ENCODE results near the gene ZNF385A.
"Not testable (repeated sequence)": the region's sequence is repeated elsewhere in the genome, so short reads cannot be mapped to it uniquely, and the experiment has no call there.

Gene ZNF385A

DNA sequence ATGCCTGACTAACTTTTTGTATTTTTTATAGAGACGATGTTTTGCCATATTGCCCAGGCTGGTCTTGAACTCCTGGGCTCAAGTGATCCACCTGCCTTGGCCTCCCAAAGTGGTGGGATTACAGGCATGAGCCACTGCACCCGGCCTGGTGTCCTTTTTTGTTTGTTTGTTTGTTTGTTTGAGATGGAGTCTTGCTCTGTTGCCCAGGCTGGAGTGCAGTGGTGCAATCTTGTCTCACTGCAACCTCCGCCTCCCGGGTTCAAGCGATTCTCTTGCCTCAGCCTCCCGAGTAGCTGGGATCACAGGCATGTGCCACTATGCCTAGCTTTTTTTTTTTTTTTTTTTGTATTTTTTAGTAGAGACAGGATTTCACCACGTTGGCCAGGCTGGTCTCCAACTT lies 30.3 kb downstream of the ZNF385A start:
- not testable (repeated sequence) for H3K9me3 Mint-ChIP-seq; H3K27me3 Mint-ChIP-seq; H3K4me3 Mint-ChIP-seq; H3K4me1 Mint-ChIP-seq; DNase-seq (ENCODE audit: low spot score in 2 of 2); ATAC-seq (ENCODE audit: low read depth); H3K27ac Mint-ChIP-seq
- peaks cover 20% of the 10 kb centered on the region for H3K36me3 Mint-ChIP-seq

DNA sequence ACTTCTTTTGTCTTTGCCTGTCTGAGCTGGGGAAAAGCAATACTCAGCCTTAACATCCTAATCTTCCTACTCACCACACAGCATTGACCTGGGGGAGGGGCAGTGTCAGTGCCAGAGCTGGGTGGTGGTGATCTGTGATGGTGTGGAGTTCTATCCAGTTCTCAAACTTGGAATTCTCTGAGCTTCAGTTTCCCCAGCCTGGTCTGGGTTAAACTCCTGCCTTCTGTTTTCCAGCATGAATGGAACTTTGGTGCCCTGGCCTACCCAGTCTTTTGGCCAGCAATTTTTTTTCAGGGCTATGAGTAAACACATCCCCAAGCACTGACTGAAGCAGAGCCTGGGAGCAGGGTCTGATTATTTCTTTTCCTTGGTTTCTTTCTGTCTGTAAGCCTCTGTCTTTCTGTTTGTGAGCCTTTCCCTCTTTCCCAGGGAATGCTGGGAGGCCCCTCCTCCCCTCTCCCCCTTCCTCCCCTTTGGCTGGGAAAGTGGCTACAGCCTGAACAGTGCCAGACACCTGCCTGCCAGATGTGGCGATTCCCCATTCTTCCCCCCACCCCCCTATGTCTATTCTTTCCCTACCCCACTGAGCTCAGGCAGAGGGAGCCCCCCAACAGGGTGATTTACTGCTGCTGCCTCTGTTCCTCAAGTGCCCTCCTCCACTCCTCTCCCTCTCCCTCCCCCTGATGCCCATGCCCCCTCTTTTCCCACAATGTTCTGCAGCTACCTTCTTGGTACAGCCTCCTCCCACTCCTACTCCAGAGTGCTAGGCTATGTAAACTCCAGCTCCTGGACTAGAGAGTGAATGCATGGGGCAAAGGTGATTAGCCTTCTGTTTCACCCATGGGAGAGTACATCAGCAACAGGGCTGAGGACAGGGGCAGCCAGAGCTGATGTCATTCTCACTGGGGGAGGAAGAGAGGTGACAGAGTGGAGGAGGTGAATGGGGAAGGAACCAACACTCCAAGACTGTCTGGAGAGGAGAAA lies 31.4 kb downstream of the ZNF385A start:
- ATAC-seq (ENCODE audit: low read depth) (no peak), DNase-seq (ENCODE audit: low spot score in 2 of 2) (no peak)
- peaks cover 10% of the 10 kb centered on the region for H3K4me1 Mint-ChIP-seq
- H3K9me3 Mint-ChIP-seq, result no peaks in the 10 kb centered on the region
- no peaks in the 10 kb centered on the region for H3K27me3 Mint-ChIP-seq
- H3K4me3 Mint-ChIP-seq, result no peak overlapping the region
- peak overlapping the region; percentile 5 for H3K27ac Mint-ChIP-seq
- peaks cover 20% of the 10 kb centered on the region for H3K36me3 Mint-ChIP-seq

DNA sequence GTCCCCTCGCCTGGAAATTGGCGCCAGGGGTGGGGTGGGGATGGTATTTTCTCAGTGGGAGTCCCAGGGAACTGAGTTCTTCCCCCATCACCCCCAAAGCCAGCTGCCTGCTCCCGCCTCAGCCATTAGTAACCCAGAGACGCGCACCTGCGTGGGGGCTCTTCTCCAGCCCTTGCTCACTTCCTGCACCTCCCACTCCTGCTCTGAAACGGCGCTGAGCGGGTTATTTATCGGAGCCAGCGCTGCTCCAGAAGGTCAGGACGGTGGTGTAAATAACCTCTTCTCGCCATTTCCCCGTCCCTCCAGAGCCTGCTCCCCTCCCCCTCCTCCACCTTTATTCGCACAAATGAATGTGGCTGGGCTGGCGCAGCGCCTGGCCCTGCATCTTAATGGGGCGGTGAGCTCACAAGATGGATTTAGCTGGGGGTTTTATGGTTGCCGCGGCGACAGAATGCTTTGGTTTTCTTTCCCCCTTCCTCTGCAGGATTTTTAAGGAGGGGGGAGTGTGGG lies 32.5 kb downstream of the ZNF385A start:
- Mint-ChIP-seq H3K27me3 (no peaks in the 10 kb centered on the region), H3K4me1 (peaks cover 10% of the 10 kb centered on the region), H3K27ac (no peak overlapping the region), H3K9me3 (no peaks in the 10 kb centered on the region), H3K4me3 (no peak overlapping the region), H3K36me3 (peaks cover 27% of the 10 kb centered on the region)
- no peak for DNase-seq (ENCODE audit: low spot score in 2 of 2)
- ATAC-seq (ENCODE audit: low read depth), result no peak

DNA sequence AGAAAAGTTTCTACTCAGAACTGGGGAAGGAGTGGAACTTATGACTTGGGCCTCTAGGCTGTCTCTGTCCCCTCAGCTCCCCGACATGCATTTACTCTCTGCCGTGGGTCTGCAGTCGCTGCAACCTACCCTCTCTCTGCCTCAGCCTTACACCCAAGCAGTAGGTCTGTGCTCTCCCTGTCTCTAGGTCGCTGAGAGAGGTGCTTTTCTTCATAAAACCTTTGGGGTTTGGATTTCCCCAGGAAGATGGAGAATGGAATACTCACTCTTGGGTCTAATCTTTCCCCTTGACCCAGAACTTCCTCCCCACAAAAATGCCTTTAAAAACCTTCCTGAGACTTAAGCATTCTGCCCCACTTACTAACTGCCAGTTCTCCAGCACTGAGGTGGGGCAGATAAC lies 33.2 kb downstream of the ZNF385A start:
- ATAC-seq (ENCODE audit: low read depth) (no peak), DNase-seq (ENCODE audit: low spot score in 2 of 2) (no peak)
- peaks cover 10% of the 10 kb centered on the region for H3K4me1 Mint-ChIP-seq
- no peak overlapping the region for H3K4me3 Mint-ChIP-seq
- H3K27me3 Mint-ChIP-seq, result no peaks in the 10 kb centered on the region
- peaks cover 34% of the 10 kb centered on the region for H3K36me3 Mint-ChIP-seq
- H3K9me3 Mint-ChIP-seq, result no peaks in the 10 kb centered on the region
- no peak overlapping the region for H3K27ac Mint-ChIP-seq

DNA sequence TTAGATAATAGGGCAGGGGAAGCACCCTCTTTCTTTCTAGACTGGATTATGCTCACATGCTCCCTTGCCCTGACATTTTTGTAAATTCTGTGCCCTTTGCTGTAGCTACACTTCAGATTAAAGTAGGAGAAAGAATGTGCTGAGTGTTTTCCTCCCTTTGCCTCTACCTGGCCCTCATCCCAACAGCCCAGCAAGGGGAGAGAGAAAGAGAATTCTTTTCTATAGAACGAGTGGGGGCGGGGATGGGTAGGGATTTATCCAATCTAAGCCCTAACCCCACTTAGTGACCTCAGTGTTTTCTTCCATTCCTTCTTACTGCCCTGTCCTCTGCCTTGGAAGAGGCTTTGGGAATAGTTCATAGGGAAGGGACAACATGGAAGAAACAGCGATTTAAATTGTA lies 33.8 kb downstream of the ZNF385A start:
- Mint-ChIP-seq H3K36me3 (peaks cover 34% of the 10 kb centered on the region), H3K9me3 (no peaks in the 10 kb centered on the region), H3K4me3 (no peak overlapping the region), H3K4me1 (peaks cover 10% of the 10 kb centered on the region), H3K27me3 (no peaks in the 10 kb centered on the region), H3K27ac (peak overlapping the region; percentile 67)
- ATAC-seq (ENCODE audit: low read depth) (no peak), DNase-seq (ENCODE audit: low spot score in 2 of 2) (no peak)

DNA sequence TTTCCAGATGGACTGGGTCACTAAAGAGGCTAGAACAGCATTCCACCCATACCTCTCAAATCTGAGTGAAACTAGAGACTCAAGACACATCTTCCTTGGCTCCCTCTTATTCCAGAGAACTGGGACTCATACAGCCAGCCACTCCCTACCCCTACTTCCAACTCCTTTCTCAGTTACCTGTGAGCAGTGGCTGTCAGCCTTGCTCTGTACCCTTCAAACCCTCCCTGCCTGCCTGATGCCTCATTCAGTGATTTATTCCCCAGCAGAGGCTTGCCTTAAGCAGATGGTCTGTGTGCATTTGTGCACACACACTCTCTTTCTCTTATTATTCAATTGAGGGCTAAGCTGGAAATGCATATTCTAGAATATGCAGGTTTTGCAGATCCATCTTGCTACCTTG lies 34.9 kb downstream of the ZNF385A start:
- no peak for DNase-seq (ENCODE audit: low spot score in 2 of 2)
- Mint-ChIP-seq H3K27ac (no peak overlapping the region), H3K36me3 (peaks cover 40% of the 10 kb centered on the region), H3K9me3 (no peaks in the 10 kb centered on the region), H3K4me1 (peaks cover 14% of the 10 kb centered on the region), H3K4me3 (no peak overlapping the region), H3K27me3 (no peaks in the 10 kb centered on the region)
- ATAC-seq (ENCODE audit: low read depth), result no peak

DNA sequence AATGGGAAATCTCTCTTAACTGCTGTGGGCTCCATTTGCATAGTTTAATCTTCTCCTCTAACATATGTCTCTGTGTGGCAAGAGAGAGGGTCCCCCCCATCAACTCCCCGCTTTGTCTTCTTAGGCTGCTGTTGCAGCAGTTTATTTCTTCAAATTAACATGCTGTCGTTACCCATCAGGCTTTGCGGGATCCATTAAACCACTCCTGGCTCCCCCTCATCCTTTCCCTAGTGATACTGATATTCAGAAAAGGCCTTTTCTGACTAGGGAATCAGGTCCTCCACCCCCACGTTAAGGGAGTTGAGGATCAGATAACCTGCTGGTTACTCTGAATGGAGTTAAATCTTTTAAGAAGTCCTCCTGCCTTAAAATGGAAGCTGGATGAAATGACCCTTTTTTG lies 35.5 kb downstream of the ZNF385A start:
- DNase-seq (ENCODE audit: low spot score in 2 of 2) (no peak), ATAC-seq (ENCODE audit: low read depth) (no peak)
- Mint-ChIP-seq H3K4me1 (peaks cover 14% of the 10 kb centered on the region), H3K4me3 (no peak overlapping the region), H3K27me3 (no peaks in the 10 kb centered on the region), H3K36me3 (peaks cover 40% of the 10 kb centered on the region), H3K27ac (peak overlapping the region; percentile 67), H3K9me3 (no peaks in the 10 kb centered on the region)

DNA sequence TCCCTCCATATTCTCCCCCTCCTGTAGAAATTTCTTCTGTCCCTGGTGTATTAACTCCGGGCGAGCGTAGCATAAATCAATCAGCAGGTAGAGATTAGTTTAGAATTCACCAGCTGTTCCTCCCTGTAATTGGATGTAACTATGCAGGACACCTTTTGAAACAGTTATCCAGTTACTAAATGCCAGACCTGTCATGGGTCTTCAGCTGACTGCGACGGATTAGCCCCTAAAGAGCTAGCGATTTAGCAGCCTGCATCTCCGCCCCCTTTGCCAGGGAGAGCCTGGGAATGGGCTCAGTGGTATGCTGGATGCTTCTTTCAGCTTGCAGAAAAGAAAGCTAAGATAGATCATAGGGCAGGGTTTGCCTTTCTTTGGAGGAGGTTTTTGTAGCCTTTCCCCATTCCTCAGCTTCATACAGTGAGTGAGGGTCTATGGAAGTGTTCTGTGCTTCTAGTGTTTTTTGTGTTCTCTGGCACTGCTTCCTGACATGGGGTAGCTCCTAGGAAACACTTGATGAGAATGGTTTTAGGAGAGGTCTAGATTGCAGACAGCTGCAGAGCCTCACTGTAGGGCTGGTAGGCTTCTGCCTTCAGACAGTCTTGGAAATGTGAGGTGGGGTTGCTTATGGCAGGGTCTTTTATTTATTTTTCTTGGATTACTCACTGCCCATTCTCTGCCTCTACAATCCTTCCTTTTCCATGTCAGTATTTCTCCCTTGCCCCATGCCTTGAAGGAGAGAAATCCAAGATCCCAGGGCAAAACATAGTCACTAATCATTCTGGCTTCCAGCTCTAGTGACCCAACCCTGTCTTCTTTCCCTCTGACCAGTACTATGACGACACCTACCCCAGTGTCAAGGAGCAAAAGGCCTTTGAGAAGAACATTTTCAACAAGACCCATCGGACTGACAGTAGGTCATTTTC lies 42.9 kb downstream of the ZNF385A start:
- ATAC-seq (ENCODE audit: low read depth) (no peak), DNase-seq (ENCODE audit: low spot score in 2 of 2) (no peak)
- H3K36me3 Mint-ChIP-seq, result peaks cover 34% of the 10 kb centered on the region
- no peak overlapping the region for H3K27ac Mint-ChIP-seq
- H3K4me3 Mint-ChIP-seq, result no peak overlapping the region
- no peaks in the 10 kb centered on the region for H3K27me3 Mint-ChIP-seq
- H3K9me3 Mint-ChIP-seq, result no peaks in the 10 kb centered on the region
- H3K4me1 Mint-ChIP-seq, result peaks cover 8% of the 10 kb centered on the region

DNA sequence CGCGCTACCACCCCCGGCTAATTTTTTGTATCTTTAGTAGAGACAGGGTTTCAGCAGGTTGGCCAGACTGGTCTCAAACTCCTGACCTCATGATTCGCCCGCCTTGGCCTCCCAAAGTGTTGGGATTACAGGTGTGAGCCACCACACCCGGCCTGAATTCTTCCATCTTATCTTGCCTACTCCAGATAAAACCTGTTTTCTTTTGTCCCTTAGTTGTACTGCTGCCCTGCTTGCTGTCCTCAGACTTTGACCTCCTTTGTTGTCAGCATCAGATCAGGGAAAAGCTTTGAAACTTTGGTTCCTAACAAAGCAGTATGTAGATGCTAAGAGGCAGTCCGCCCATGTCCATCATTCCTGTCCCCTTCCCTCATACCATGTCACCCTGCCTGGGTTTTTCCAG lies 43.7 kb downstream of the ZNF385A start:
- Mint-ChIP-seq H3K4me1 (peaks cover 11% of the 10 kb centered on the region), H3K27me3 (no peaks in the 10 kb centered on the region), H3K36me3 (peaks cover 32% of the 10 kb centered on the region), H3K27ac (no peak overlapping the region), H3K9me3 (no peaks in the 10 kb centered on the region), H3K4me3 (no peak overlapping the region)
- no peak for ATAC-seq (ENCODE audit: low read depth)
- DNase-seq (ENCODE audit: low spot score in 2 of 2), result no peak

DNA sequence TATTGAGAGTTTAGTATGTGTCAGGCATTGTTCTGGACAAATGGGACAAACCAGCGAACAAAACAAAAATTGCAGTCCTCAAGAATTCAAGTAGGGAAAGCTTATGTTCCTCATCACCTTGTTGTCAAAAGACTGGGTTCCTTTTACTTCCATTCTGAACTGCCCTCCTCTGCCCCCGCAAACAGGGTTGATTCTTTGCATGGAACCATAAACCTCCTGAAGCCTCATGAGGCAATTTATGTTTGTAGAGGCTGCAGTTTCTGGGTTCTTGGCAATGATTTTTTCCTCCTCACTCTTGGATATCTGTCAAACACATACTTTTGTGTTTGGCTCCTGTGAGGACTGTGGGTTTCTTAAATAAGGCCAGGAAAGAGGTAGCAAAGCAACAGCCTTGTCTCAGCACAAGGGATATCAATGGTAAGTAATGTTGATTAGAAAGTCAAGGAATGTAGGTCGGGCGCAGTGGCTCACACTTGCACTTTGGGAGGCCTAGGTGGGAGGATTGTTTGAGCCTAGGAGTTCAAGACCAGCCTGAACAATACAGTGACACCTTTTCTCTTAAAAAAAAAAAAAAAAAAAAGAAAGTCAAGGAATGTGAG lies 45.7 kb downstream of the ZNF385A start:
- Mint-ChIP-seq H3K4me1 (peaks cover 7% of the 10 kb centered on the region), H3K9me3 (no peaks in the 10 kb centered on the region), H3K27ac (no peak overlapping the region), H3K4me3 (no peak overlapping the region), H3K36me3 (peaks cover 26% of the 10 kb centered on the region), H3K27me3 (no peaks in the 10 kb centered on the region)
- DNase-seq (ENCODE audit: low spot score in 2 of 2) (no peak), ATAC-seq (ENCODE audit: low read depth) (no peak)

DNA sequence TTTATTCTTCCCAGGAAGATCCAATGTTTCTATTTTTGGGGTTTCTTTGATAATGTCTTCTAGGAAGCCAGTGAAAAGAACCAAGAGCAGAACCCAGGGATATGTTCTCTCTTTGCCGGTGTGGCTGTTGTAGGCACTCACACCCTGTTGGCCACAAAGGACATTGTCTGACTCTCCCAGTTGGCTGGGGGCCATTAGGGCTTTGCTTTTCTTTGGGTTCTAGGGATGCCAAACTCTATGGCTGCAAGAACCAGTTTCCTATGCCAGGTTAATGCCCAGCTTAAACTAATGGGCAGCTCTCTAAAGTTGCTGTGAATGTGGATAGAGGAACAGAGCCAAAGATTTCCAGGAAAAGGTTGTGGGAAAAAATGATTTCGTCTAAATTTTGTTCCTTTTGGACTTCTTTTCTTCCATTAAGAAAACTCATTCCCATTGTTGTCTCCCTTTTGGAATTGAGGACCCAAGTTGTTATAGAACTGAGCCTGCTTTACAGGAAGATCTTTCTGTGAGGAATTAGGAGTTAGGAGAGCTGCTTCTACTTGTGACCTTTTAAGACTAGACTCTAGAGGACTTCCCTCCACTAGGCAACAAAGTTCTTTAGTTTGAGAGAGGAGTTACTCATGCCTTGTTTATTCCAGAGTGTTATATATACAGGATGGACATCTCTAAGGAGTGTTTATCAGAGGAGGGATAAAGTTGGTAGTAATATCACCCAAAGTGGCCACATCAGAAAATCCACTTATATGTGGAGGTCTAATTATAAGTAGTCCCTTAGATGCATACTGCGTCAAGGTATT lies 46.5 kb downstream of the ZNF385A start:
- Mint-ChIP-seq H3K9me3 (no peaks in the 10 kb centered on the region), H3K4me1 (peaks cover 7% of the 10 kb centered on the region), H3K36me3 (peaks cover 21% of the 10 kb centered on the region), H3K27me3 (no peaks in the 10 kb centered on the region), H3K4me3 (no peak overlapping the region), H3K27ac (no peak overlapping the region)
- ATAC-seq (ENCODE audit: low read depth) (no peak), DNase-seq (ENCODE audit: low spot score in 2 of 2) (no peak)

DNA sequence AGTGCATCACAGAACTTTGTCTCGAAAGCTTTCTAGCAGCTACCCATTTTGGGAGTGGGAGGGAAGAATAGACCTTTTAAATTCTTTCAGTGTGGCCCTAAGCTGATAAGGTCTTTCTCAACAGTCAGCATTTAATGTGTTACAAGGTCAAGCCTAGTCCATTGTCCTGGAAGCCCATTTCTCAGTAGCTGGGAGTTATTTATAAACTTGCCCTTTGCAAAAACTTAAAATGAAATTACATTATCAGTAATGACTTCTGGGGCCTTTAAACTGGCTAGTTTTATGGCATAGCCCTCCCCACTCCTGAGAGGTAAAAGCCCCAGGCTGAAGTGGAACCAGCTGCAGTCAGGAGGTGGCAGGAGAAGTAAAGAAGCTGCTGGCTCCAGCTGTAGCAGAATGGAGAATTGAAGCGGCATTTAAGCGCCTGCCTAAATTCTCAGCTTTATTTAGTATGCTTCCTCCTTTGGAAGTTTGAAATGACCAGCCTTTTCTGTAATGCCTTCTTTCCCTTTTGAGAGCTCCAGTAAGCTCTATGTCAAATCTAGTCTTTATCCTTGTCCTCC lies 47.2 kb downstream of the ZNF385A start:
- DNase-seq (ENCODE audit: low spot score in 2 of 2), result no peak
- no peak for ATAC-seq (ENCODE audit: low read depth)
- Mint-ChIP-seq H3K36me3 (peaks cover 17% of the 10 kb centered on the region), H3K9me3 (no peaks in the 10 kb centered on the region), H3K27ac (no peak overlapping the region), H3K27me3 (no peaks in the 10 kb centered on the region), H3K4me1 (peaks cover 7% of the 10 kb centered on the region), H3K4me3 (no peak overlapping the region)
